HK-2 (cell line): ENCODE data around the gene PRKAG2.

Experiments
- DNase-seq: peaks from one replicate; pipeline ENCODE4 v3.0.0-alpha.2; 2018; ENCODE audit not compliant: unreplicated experiment

Gene PRKAG2

GRCh38 chr7:151648429-151648828 lies 228.5 kb downstream of the PRKAG2 start:
- DNase-seq, result no peak

GRCh38 chr7:151647874-151648273 lies 229.0 kb downstream of the PRKAG2 start:
- no peak for DNase-seq

- DNase-seq, result no peak
These were observed 229.9 kb downstream of the PRKAG2 start for GRCh38 chr7:151647006-151647405.

- no peak for DNase-seq
These were observed 231.6 kb downstream of the PRKAG2 start for GRCh38 chr7:151645311-151645710.

- no peak for DNase-seq
These were observed 232.4 kb downstream of the PRKAG2 start for GRCh38 chr7:151644554-151644953.

- no peak for DNase-seq
These were observed 234.2 kb downstream of the PRKAG2 start for GRCh38 chr7:151642746-151643145.

GRCh38 chr7:151641587-151641986 lies 235.3 kb downstream of the PRKAG2 start:
- no peak for DNase-seq

GRCh38 chr7:151637781-151638261 lies 239.1 kb downstream of the PRKAG2 start:
- DNase-seq, result peak; percentile 36

- DNase-seq, result no peak
These were observed 242.3 kb downstream of the PRKAG2 start for GRCh38 chr7:151634643-151635042.

GRCh38 chr7:151633516-151633812 lies 243.5 kb downstream of the PRKAG2 start:
- no peak for DNase-seq

GRCh38 chr7:151632750-151633515 lies 244.0 kb downstream of the PRKAG2 start:
- no peak for DNase-seq

- peak; percentile 73 for DNase-seq
These were observed 244.8 kb downstream of the PRKAG2 start for GRCh38 chr7:151631953-151632749.

GRCh38 chr7:151631570-151631952 lies 245.4 kb downstream of the PRKAG2 start:
- peak; percentile 51 for DNase-seq

- DNase-seq, result no peak
These were observed 245.9 kb downstream of the PRKAG2 start for GRCh38 chr7:151630851-151631569.

GRCh38 chr7:151630358-151630757 lies 246.6 kb downstream of the PRKAG2 start:
- no peak for DNase-seq

GRCh38 chr7:151629713-151630272 lies 247.1 kb downstream of the PRKAG2 start:
- DNase-seq, result no peak

- DNase-seq, result no peak
These were observed 247.9 kb downstream of the PRKAG2 start for GRCh38 chr7:151628846-151629604.

- peak; percentile 48 for DNase-seq
These were observed 250.3 kb downstream of the PRKAG2 start for GRCh38 chr7:151626422-151627115.

- no peak for DNase-seq
These were observed 251.3 kb downstream of the PRKAG2 start for GRCh38 chr7:151625606-151626005.

GRCh38 chr7:151624246-151624928 lies 252.5 kb downstream of the PRKAG2 start:
- DNase-seq, result no peak
